ENCODE data around the gene CHST12.
"Not testable (repeated sequence)": the region's sequence is repeated elsewhere in the genome, so short reads cannot be mapped to it uniquely, and the experiment has no call there.

Gene CHST12

DNA sequence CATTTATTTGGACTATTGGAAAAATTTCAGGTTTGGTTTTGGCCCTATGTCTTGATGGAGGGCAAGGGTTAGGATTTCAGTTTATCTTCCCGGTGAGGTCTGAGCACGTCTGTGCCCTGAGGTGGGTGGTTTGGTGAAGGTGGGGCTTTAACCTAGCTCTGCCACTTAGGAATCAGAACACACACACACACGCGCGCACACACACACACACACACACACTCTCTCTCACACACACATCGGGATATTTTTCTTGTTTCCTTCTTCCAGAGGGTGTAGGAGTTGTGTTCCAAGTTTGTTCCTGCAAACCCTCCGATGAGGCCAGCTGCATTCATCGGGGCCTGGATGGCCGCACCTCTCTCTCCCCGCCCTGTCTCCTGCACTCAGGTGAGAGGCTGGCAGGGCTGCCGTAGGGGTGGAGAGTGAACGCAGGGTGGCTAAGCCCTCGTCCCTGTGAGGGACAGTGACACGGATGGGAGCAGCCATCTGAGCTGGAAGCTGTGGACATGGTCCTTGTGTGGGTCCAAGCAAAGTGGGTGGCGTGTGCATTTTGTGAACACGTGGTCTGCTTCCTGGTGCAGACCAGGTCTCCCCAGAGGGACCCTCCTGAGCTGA, 34.2 kb downstream of the CHST12 start:
- DNase-seq: no peak

DNA sequence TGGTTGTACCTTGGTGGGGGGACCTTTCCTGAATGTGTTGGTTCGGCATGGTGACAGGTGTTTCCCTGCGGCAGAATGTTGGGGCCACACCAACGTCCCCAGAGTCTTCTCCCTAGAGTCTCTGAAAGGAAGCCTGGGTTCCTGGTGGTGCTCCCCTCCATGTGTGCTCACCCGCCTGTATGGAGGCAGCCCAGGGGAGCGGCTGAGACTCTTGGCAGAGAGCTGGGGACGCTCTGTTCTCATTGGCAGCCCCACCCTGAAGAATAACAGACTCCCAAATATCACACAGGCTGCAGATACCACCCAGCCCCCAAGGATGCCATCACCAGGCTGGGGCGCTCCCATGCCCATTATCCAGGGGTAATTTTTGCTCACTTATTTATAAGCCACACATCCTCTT, 34.8 kb downstream of the CHST12 start:
- no peak for DNase-seq

DNA sequence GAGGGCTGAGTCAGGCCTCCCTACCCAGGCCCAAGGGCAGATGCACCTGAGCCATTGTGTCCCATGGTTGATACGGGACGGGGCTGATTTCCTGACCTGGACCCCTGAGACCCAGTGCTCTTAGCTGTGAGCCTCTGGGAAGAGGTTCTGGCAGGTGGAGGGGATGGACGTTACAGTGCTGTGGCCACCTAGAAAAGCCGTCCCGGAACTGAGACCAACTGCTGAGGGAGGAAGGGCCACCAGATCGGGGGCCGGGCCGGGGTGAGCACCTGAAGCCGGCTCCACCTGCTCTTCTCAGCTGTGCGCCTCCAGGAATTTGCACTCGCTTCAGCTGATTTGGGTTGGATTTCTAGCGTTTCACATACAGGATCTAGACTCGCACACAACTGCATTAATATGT, 35.4 kb downstream of the CHST12 start:
- no peak for DNase-seq

DNA sequence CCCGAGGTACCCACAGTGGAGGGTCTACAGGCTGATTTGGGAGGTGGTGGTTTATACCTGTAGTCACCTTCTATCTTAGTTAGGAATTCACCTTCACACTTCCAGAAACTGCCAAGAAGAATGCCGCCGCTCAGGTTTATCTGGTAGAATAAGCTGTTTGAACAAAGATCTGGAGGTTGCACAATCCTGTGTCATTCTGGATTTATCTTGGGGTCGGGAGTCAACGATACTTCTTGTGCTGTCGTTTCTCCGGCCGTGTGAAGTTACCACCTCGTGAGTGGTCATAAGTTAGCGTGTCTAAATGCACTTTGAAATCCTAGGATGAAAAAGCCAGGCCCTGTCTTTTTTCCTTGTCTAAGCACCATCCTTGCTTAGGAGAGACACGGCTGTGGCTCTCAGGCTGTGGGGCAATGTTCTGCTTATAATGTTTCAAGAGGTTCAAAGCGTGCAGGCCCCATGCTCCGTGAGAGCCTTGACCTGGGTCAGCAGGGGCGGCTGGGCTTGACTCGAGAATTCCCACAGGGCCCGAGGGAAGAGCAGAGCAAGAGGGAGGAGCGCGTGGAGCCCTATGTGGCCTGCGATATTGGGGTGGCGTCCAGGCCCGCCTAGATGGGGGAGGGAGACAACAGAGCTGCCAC, 37.3 kb downstream of the CHST12 start:
- no peak for DNase-seq

DNA sequence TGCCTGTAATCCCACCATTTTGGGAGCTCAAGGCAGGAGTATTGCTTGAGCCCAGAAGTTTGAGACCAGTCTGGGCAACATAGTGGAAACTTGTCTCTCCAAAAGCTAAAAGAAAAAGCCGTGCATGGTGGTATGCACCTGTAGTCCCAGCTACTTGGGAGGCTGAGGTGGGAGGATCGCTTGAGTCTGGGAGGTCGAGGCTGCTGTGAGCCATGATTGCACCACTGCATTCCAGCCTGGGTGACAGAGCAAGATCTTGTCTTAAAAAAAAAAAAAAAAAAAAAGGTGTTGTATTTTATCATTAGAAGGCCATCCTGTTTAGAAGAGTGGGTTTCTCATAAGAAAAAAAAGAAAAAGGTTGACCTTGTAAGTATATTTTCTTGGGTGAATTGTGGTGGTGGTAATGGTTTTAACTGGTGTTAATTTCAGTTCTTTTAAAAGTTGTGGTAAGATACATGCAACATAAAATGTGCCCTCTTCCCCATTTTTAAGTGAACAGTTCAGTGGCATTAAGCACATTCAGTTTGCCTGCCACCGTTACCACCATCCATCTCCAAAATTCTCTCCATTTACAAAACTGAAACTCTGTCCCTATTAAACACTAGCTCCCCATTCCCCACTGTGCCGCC, 38.1 kb downstream of the CHST12 start:
- no peak for DNase-seq

DNA sequence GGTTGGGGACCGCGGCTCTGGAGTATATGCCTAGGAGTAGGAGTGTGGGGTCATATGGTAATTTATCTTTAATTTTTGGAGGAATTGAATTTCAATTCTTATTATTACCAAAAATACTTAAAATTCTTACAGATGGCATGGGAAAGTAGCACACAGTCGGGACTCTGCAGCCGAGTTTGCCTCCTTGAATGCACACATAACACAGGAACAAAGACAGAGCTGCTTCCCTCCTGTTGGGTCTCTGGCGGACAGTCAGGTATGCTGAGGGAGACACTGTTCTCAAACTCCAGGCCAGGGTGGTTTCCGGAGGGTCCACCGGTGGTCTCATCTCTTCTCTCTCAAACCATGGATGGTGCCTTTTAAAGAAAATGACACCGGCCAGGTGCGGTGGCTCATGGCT, 40.1 kb downstream of the CHST12 start:
- no peak for DNase-seq

DNA sequence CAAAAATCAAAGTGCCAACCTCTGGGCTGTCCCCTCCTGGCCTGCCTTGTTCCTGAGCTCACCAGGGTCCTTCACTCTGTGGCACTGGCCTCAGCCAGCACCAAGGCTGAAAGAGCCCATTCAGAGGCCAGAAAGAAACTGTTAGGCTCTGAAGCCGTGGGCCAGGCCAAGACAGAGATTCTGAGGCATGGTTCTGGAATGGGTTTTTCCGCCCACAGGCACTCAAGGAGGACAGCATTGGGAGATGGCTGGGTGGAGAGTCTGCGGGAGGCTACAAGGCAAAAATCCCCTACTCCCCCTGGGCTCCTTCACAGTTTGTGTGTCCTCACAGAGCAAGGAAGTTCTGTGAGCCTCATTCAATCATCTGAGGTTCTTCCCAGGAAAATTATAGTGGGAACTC, 41.1 kb downstream of the CHST12 start:
- DNase-seq: no peak

DNA sequence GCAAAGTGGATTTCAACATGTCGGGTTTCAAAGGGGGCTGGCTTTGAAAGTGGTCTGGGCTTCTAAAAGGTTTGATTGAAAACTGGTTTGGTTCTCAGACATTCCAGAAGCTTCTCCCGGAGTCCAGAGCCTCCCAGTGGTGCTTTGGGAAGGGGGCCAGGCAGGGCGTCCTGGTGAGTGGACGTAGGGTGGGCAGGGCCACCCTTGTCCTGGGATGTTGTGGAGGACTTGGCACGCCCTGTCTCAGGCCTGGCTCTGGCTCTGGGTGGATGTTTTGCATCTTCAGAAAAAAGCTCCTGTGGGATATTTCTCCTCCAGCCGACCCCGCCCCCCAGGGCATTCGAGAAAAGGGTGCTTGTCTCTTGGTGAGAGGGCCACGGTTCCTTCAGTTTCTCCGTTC, 41.6 kb downstream of the CHST12 start:
- DNase-seq: no peak

DNA sequence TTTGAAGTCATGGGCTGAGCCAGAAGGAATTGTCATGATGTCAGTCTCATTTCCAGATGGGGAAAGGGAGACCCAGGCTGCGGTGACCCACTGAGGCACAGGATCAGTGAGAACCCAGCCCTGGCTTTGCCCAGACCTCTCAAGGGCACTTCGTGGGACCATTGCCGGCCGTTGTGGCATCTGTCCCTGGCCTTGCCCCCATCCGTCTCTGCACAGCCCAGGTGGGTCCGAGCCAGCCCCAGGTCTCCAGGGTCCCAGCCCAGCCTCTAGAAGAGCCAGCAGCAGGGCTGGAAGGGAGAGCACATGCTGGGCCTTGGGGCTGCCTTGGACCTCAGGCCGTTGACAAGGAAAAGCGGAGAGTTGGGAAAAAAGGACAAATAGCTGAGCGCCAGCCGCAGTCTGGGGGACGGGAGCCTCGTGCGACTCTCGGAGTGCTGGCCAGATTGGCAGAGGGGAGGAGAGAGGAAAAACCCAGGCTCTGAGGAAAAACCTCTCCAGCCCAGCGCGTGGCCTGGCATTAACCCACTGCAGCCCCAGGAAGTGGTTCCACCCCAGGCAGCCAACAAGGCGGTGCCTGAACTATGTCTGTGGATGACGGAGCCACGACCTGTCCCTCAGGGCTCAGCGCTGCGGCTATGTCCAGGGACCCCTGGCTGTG, 42.6 kb downstream of the CHST12 start:
- no peak for DNase-seq

DNA sequence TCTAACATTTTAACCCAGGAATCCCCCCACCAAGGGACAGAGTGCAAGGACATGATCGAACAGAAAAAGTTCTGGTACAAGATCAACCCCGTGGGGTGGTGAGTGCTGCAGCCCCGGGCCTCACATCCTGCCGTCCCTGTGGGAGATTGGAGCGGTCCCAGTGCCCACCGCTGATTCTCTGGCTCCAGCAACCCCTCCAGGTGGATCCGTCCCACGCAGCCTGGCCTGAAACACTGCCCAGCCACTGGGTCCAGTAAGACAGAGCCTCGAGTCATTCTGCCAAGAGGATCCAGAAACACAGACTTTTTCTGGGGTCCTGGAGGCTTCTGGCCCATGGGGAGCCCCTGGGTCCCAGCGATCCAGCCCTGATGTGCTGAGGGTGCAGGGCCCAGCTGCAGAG, 43.3 kb downstream of the CHST12 start:
- DNase-seq: no peak

DNA sequence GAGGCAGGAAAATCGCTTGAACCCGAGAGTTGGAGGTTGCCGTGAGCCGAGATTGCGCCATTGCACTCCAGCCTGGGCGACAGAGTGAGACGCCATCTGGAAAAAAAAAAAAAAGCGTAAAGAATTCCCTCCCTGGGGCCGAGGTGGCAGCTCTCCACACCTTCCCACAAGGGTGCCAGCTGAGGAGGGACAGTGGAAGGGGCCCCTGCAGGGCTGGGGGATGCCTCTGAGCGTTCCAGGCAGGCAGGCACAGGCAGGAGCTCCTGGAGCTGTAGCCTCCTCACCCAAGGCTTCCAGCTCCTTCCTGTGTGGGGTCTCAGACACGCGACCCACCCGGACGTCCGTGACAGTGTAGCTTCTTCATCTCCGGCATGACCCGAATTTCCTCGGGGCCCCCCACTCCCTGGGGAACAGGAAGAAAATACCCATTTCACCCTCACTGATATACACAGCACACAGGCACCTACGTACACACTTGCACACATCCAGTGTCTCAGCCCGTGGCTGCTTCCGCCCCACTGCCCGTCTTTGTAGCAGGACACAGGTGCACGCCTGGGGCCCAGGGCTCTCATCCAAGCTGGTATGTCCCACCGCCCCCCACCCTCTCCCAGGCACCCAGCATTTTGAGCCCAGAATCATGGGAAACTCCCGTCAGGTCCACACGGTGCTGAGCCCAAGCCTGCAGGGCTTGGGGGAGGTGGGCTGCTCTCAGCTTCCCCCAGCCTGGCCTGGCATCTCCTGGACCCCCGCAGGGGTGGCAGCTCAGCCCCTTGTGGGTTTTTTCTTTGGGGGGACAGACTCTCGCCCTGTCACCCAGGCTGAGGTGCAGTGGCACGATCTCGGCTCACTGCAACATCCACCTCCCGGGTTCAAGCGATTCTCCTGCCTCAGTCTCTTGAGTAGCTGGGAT, 47.0 kb downstream of the CHST12 start:
- DNase-seq: no peak

DNA sequence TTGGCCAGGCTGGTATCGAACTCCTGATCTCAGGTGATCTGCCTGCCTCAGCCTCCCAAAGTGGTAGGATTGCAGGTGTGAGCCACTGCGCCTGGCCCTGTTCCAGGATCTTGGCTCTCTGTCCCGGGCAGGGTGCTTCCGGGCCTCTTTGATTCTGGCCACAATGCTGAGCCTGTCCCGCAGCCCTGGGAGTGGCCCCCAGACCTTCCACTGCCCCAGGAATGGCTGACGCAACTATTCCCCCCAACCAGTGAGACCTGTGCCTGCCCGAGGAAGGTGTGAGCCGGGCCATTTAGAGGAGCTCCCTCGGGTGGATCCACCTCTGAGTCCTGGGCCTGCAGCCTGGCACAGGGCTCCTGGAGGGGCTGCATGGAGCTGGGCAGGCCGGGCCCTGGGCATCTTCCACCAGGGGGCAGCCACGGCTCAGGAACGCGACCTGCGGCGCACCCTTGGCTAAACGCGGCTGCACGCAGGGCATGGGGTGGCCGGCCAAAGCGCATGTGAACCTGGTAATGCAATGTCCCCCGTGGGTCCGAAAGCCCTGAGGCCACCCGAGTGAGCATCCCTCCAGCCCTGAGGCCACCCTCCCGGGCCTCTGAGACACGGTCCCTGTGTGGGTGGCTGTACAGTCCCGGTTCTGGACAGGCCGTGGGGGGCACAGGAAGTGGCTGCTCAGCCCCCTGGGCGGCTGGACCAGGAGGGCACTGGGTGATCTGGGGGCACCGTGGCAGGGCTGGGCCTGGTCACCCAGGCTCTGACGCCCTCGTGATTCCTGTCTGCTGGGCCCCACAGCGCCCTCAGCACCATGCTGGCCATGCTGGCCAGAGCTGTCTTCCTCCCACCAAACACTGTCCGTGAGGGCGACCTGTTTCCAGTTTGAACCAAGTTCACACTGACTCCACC, 48.0 kb downstream of the CHST12 start:
- peak; percentile 86 for DNase-seq

DNA sequence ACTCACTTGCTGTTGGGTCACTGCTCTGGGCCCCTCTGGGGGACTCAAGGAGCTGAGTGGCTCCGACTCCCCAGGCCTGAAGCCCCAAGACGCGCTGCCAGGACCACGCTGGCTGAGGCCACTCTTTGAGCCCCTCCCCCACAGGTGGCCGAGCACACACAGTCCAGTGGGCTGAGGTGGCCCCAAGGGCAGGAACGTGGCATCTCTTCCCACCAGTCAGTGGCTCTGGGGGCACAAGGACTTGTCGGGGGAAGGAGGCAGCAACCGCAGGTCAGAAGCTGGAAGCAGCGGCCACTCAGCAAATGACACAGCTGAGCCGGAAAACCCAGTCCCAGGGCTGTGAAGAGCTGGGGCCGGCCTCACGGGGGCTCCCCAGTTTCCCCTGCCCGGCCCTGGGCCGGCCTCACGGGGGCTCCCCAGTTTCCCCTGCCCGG, 48.7 kb downstream of the CHST12 start:
- no peak for DNase-seq

DNA sequence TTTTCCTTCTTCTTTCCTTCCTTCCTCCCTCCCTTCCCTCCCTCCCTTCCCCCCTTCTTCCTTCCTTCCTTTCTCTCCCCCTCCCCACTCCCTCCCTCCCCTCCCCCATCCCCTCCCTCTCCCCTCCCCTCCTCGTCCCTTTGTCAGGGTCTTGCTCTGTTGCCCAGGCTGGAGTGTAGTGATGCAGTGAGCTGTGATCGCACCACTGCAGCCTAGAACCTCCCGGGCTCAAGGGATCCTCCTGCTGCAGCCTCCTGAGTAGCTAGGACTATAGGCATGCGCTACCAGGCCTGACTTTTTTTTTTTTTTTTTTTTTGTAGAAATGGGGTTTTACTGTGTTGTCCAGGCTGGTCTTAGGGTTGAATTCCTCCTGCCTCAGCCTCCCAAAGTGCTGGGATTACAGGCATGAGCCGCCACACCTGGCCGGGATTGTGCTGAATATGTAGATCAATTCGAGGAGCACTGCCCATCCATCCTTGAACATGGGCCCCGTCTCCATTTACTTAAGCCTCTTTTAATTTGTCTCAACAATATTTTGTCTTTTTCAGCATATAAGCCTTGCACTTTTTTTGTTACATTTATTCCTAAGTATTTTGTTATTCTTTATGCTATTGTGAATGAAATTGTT, 49.3 kb downstream of the CHST12 start:
- no peak for DNase-seq

DNA sequence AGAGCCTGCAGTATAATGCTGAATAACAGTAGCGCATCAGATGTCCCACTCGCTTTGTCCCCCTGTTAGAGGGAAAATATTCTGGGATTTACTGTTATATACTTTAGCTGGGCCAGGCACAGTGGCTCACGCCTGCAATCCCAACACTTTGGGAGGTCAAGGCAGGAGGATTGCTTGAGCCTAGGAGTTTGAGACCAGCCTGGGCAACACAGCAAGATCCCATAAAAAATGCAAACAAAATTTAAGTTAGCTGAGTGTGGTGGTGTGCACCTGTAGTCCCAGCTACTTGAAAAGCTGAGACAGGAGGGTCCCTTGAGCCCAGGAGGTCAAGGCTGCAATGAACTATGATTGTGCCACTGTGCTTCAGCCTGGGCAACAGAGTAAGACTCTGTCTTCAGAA, 50.4 kb downstream of the CHST12 start:
- DNase-seq: not testable (repeated sequence)

DNA sequence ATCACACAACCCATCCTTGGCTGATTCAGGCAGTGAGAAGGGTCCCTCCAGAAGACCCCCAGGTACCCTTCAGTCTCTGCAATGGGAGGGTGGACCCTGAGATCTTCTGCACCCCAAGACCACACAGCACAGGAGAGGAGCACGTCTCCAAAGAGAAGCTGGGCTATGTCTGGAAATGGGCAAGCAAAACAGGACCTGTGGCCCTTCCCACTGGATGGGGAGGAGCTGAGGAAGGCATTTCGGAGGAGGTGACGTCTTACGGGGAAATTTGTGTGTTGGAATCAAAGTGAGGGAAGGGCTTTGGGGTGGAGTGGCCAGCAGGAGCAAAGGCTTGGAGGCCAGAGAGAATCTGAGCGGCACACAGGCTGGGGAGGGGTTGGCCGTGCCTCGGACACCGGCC, 56.3 kb downstream of the CHST12 start:
- DNase-seq: no peak

DNA sequence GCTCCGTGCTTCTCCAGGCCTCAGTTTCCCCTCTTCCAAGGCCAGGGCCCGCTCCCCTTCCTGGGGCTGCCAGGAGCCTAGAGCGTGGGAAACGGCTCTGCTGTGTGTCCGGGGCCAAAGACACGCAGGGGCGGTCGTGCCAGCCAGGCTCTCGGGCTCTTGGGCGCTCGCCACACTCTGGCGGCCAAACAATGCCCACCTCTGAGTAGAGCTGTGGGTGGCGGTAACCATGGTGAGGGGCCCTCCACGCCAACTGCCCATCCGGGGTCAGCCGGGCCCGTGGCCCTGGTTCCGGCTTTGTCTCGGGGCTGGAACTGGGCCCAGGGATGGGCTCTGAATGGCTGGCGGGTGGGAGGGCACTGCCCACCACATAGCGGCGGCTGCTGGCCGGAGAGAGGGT, 56.8 kb downstream of the CHST12 start:
- DNase-seq: no peak

DNA sequence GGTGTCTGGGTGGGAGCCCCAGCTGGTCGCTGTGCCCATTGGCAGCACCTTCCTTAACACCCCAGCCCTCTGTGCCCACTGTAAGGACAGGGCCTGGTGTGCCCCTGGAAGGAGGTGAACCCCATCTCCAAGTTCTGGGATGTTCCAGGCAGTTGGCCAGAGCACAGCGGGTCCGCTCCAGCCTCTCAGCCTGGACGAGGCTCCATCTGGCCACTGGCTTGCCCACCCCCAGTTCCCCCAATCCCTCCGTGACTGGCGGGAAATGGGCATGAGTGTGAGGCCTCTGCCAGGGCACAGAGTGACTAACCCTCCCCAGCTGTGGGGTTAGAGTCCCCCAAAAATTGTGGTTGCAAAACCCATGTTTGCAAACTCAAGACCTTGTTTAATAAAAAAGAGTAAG, 57.2 kb downstream of the CHST12 start:
- DNase-seq: no peak

DNA sequence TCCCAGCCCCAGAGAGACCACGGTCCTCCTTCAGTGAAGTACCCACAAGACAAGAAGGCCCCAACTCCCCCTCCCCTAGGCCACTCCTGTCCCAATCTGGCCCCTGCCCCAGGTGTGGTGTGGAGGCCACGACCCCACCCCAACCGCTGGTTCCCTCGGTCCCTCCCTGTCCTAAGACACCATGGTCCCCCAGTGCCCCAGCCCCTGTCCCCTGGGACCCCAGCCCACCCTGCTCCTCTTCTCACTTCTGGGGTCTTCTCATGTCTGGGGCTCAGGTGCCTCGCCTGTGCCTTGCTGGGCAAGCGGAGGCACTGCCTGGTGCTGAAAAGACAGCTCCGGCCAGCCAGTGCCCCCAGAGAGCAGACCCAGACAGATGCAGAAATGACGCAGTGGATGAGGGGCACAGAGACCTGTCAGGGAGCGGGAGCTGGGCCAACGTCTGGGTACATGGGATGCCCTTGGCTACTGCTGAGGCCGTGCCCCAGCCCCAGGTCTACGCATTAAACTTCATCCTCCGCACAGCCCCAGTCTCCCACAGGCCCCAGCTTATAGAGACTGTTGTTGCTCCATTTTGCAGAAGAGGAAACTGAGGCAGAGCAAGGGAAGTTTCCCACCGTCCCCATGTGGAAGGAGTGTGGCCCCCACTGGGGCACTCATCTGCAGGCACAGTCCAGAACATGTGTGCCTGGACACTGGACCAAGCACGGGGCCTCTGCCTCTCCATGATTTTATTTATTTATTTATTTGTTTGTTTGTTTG, 58.0 kb downstream of the CHST12 start:
- DNase-seq: no peak

DNA sequence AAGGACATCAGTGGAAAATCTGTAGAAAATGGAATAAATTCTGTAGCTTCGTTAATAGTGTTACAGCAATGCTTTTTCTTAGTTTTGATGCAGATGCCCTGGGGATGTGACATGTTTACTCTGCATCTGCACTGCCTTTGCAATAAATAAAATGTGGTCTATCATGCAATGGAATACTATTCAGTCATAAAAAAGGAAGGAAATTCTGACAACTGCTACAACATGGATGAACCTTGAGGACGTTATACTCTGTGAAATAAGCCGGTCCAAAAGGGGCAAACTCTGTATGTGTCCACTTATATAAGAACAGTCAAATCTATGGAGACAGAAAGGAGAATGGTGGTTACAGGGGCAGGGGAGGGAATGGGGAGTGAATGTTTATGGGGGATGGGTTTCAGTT, 59.3 kb downstream of the CHST12 start:
- no peak for DNase-seq

DNA sequence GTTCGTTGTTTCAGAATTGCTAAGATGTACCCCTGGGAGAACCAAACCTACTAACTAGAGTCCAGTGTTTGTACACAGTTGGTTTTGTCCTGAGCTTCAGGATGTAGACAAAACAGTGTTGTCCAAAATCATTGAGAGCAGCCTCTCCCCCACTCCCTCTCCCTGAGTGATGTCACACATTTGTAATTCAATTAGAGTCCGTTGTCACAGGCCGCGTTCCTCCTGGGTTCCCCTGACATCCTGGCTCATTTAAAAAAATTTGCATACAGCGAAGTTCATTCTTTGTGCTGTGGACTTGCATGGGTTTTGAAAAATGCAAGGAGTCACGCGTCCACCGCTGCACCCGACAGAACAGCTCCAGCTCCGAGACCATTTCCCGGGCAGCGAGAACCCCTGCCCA, 62.5 kb downstream of the CHST12 start:
- DNase-seq: no peak
